WI38 (cell line): ENCODE measurements around the gene NCAPD3.
"Not testable (repeated sequence)": the region's sequence is repeated elsewhere in the genome, so short reads cannot be mapped to it uniquely, and the experiment has no call there.

ENCODE experiments used
- H3K4me3 ChIP-seq: 2 replicates; pipeline ENCODE4 v1.5.1; 2011; ENCODE audit warnings: low read depth, mild to moderate bottlenecking, control low read depth, low read length
- CTCF ChIP-seq: IDR thresholded peaks from 2 replicates; pipeline ENCODE4 v1.5.1; 2012; ENCODE audit warnings: low read depth, mild to moderate bottlenecking, control low read depth, low read length

The NCAPD3 gene

GRCh38 chr11:134119094-134119493 lies 104.7 kb downstream of the NCAPD3 start:
- no peak overlapping the region for H3K4me3 ChIP-seq
- no peak for TF ChIP-seq CTCF

GRCh38 chr11:134118006-134118405 lies 105.8 kb downstream of the NCAPD3 start:
- TF ChIP-seq CTCF, result no peak
- H3K4me3 ChIP-seq, result no peak overlapping the region

GRCh38 chr11:134116210-134116609 lies 107.6 kb downstream of the NCAPD3 start:
- no peak for TF ChIP-seq CTCF
- H3K4me3 ChIP-seq, result no peak overlapping the region

- H3K4me3 ChIP-seq, result not testable (repeated sequence)
Observed at GRCh38 chr11:134113787-134114186, 110.0 kb downstream of the NCAPD3 start.

GRCh38 chr11:134110252-134110815 lies 113.4 kb downstream of the NCAPD3 start:
- no peak for TF ChIP-seq CTCF
- H3K4me3 ChIP-seq, result no peak overlapping the region
